22Rv1 (cell line): ENCODE results near the gene CCDC13.

Experiments used
- ZFX ChIP-seq: fragments of 450-650 bp; IDR thresholded peaks from 2 replicates; pipeline ENCODE4 v1.6.1; 2017; ENCODE audit warnings: antibody characterized with exemption, borderline replicate concordance
- TF ChIP-seq, protein P1 (sequence below): fragments of 450-650 bp; IDR thresholded peaks from 2 replicates; pipeline ENCODE4 v1.5.1; 2017; ENCODE audit warnings: mild to moderate bottlenecking

GRCh38 chr3:42758126-42758525, 14.9 kb downstream of the CCDC13 start:
- TF ChIP-seq, protein P1, sequence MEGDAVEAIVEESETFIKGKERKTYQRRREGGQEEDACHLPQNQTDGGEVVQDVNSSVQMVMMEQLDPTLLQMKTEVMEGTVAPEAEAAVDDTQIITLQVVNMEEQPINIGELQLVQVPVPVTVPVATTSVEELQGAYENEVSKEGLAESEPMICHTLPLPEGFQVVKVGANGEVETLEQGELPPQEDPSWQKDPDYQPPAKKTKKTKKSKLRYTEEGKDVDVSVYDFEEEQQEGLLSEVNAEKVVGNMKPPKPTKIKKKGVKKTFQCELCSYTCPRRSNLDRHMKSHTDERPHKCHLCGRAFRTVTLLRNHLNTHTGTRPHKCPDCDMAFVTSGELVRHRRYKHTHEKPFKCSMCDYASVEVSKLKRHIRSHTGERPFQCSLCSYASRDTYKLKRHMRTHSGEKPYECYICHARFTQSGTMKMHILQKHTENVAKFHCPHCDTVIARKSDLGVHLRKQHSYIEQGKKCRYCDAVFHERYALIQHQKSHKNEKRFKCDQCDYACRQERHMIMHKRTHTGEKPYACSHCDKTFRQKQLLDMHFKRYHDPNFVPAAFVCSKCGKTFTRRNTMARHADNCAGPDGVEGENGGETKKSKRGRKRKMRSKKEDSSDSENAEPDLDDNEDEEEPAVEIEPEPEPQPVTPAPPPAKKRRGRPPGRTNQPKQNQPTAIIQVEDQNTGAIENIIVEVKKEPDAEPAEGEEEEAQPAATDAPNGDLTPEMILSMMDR = no peak
- no peak for TF ChIP-seq ZFX
